Measurements from ENCODE around the gene NPHS2. TPM values are rescaled to one million over a fixed set of nuclear protein-coding genes. Genes with fewer than 3 reads are reported as not detected.

NPHS2 gene
- polyA plus RNA-seq, 4 donors = 0.03 to 0.54 (median 0.14) TPM

DNA sequence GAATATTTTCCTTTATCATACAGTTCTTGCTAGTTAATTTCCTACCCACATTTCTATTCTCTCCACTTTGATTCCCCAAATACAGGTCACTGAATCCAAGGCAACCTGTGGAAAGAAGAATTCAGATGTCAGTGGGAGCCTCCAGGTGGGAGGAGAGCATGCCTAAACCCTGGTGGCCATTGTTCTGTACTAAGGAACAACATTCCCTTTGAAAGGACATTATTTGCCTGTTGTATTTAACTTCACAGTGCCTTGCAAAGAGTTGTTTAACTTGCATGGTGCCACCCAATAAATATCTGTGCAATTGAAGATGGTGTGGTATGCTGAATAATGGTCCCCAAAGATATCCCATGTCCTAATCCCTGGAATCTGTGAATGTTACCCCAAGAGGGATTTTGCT lies 21.3 kb downstream of the NPHS2 start:
- no peak for FAIRE-seq
- Histone ChIP-seq H3K27me3 (ENCODE audit: control insufficient read depth in 3 of 3, insufficient read depth in 3 of 3, low read length in 3 of 3) (no peaks in the 10 kb centered on the region), H3K4me1 (ENCODE audit: control insufficient read depth in 3 of 3, insufficient read depth in 2 of 3, low read depth in 1 of 3, low read length in 2 of 3) (no peaks in the 10 kb centered on the region), H3K36me3 (ENCODE audit: control insufficient read depth in 3 of 3, insufficient read depth in 2 of 3, low read depth in 1 of 3, low read length in 3 of 3) (no peaks in the 10 kb centered on the region), H3K4me3 (ENCODE audit: low read depth in 1 of 3, low read length in 3 of 3) (no peak overlapping the region), H3K9me3 (ENCODE audit: control insufficient read depth in 2 of 2, insufficient read depth in 1 of 2, low read depth in 1 of 2, low read length in 1 of 2) (no peaks in the 10 kb centered on the region), H3K27ac (ENCODE audit: low read depth in 1 of 3, low read length in 2 of 3) (no peak overlapping the region)
- DNase-seq = no peak

DNA sequence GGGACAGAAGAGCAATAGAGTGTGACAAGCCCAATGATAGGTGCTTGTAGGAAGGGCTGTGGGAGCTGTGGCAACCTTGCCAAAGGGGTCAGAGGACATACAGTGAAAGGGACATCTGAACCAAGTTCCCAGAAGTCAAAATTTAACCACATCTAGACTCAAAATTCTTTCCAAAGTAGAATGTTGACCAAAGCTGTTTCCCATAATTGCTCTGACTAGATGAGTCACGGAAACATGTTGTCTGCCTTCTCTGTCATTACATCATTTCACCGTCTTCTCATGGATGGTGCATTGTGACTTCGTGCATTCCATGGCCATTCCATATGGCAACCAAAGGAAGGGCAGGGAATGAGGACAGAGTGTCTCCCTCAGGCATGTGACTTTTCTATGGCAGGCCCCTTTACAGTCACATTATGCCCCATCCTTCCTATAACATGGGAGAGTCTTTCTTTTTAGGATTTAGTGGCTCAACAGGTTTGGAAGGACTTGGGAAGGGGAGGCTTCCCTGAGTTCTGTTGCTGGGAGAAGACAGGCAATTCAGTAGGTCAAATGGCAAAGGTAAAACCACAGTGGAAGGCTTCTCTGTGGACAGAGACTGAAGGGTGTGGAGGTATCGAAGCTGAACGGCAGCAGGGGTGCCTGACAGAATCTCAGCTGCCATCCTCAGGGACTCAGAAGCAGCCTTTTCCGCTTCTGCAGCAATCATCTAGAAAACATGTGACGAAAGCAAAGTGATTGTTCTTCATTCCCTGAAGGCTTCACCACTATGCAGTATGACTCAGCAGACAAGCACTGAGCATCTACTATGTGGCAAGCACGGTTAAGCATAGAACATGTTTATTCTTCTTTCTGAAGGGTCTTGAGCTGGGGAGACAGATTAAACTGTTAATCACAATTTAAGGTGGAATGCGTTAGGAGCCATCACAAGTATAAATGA lies 24.7 kb downstream of the NPHS2 start:
- 61 to 65% (median 63%) methylated on average over 9 of the region's 9 CpGs for WGBS, 3 donors
- no peak for FAIRE-seq
- H3K27me3 ChIP-seq (ENCODE audit: control insufficient read depth in 3 of 3, insufficient read depth in 3 of 3, low read length in 3 of 3) = no peaks in the 10 kb centered on the region

DNA sequence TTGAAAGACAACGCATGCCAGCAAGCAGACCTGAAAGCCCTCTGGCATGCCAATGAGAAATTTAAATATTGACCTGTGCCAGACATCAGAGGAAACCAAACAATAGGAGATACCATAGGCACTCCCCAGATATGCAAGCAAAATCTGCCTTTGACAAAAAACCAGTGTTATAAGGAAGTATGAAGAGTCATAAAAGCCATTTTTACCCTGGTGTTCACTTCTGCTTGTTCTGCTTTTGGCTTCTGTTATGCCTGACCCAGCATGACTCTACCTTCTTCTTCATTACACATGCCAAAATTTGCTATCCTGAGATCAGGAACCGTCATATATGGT lies 26.4 kb downstream of the NPHS2 start:
- WGBS, 3 donors = 49 to 74% (median 61%) methylated on average over 2 of the region's 2 CpGs
- H3K4me3 ChIP-seq (ENCODE audit: low read depth in 1 of 3, low read length in 3 of 3) = no peak overlapping the region
- DNase-seq (no peak), FAIRE-seq (no peak)
- H3K4me1 ChIP-seq (ENCODE audit: control insufficient read depth in 3 of 3, insufficient read depth in 2 of 3, low read depth in 1 of 3, low read length in 2 of 3) = no peaks in the 10 kb centered on the region
- no peak overlapping the region for H3K27ac ChIP-seq (ENCODE audit: low read depth in 1 of 3, low read length in 2 of 3)
- no peaks in the 10 kb centered on the region for H3K9me3 ChIP-seq (ENCODE audit: control insufficient read depth in 2 of 2, insufficient read depth in 1 of 2, low read depth in 1 of 2, low read length in 1 of 2)
- H3K27me3 ChIP-seq (ENCODE audit: control insufficient read depth in 3 of 3, insufficient read depth in 3 of 3, low read length in 3 of 3) = no peaks in the 10 kb centered on the region
- no peaks in the 10 kb centered on the region for H3K36me3 ChIP-seq (ENCODE audit: control insufficient read depth in 3 of 3, insufficient read depth in 2 of 3, low read depth in 1 of 3, low read length in 3 of 3)

More for the DNA sequence above, 24.7 kb downstream of the NPHS2 start:
- DNase-seq = no peak
- H3K4me1 ChIP-seq (ENCODE audit: control insufficient read depth in 3 of 3, insufficient read depth in 2 of 3, low read depth in 1 of 3, low read length in 2 of 3) = no peaks in the 10 kb centered on the region
- H3K9me3 ChIP-seq (ENCODE audit: control insufficient read depth in 2 of 2, insufficient read depth in 1 of 2, low read depth in 1 of 2, low read length in 1 of 2) = no peaks in the 10 kb centered on the region
- no peak overlapping the region for H3K27ac ChIP-seq (ENCODE audit: low read depth in 1 of 3, low read length in 2 of 3)
- no peaks in the 10 kb centered on the region for H3K36me3 ChIP-seq (ENCODE audit: control insufficient read depth in 3 of 3, insufficient read depth in 2 of 3, low read depth in 1 of 3, low read length in 3 of 3)
- no peak overlapping the region for H3K4me3 ChIP-seq (ENCODE audit: low read depth in 1 of 3, low read length in 3 of 3)

DNA sequence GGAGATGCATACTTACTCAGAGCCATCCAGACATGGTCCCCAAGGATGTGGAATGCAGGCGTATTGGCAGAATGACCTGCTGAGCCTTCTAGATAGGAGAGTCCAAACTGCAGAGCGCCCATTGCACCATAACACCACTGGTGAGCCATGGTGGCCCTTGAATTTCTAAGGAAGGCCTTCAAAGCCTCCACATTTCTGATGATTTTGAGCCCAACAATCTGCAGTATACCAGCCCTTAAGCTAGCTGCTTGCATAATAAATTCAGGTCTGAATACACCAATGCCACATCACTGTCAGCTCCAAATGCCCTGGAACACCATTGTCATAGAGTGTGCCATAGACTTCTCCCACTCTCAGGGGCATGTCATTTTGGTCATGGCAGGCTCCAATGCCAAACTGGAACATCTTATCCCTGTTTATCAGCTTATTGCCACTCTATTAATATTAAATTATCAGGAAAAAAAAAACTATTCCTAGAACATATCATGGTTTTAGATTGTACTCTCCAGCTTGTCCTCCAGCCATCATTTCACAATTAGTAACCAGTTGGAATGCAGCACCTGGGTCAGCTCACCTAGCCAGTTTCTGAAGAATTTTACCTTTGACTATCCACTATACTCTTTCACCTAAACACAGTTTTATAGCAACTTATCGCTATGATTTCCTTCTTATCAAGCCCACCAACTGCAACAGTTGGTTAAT lies 26.9 kb downstream of the NPHS2 start:
- no peak overlapping the region for H3K27ac ChIP-seq (ENCODE audit: low read depth in 1 of 3, low read length in 2 of 3)
- H3K9me3 ChIP-seq (ENCODE audit: control insufficient read depth in 2 of 2, insufficient read depth in 1 of 2, low read depth in 1 of 2, low read length in 1 of 2) = no peaks in the 10 kb centered on the region
- 48 to 59% (median 50%) methylated on average over 3 of the region's 3 CpGs for WGBS, 3 donors
- no peaks in the 10 kb centered on the region for H3K4me1 ChIP-seq (ENCODE audit: control insufficient read depth in 3 of 3, insufficient read depth in 2 of 3, low read depth in 1 of 3, low read length in 2 of 3)
- H3K36me3 ChIP-seq (ENCODE audit: control insufficient read depth in 3 of 3, insufficient read depth in 2 of 3, low read depth in 1 of 3, low read length in 3 of 3) = no peaks in the 10 kb centered on the region
- DNase-seq (no peak), FAIRE-seq (no peak)
- no peaks in the 10 kb centered on the region for H3K27me3 ChIP-seq (ENCODE audit: control insufficient read depth in 3 of 3, insufficient read depth in 3 of 3, low read length in 3 of 3)
- H3K4me3 ChIP-seq (ENCODE audit: low read depth in 1 of 3, low read length in 3 of 3) = no peak overlapping the region

- no peak overlapping the region for H3K27ac ChIP-seq (ENCODE audit: low read depth in 1 of 3, low read length in 2 of 3)
- no peak overlapping the region for H3K4me3 ChIP-seq (ENCODE audit: low read depth in 1 of 3, low read length in 3 of 3)
- no peaks in the 10 kb centered on the region for H3K4me1 ChIP-seq (ENCODE audit: control insufficient read depth in 3 of 3, insufficient read depth in 2 of 3, low read depth in 1 of 3, low read length in 2 of 3)
- no peaks in the 10 kb centered on the region for H3K9me3 ChIP-seq (ENCODE audit: control insufficient read depth in 2 of 2, insufficient read depth in 1 of 2, low read depth in 1 of 2, low read length in 1 of 2)
- DNase-seq (no peak), FAIRE-seq (no peak)
- WGBS, 3 donors = 73 to 93% (median 77%) methylated on average over 2 of the region's 2 CpGs
- H3K27me3 ChIP-seq (ENCODE audit: control insufficient read depth in 3 of 3, insufficient read depth in 3 of 3, low read length in 3 of 3) = no peaks in the 10 kb centered on the region
- no peaks in the 10 kb centered on the region for H3K36me3 ChIP-seq (ENCODE audit: control insufficient read depth in 3 of 3, insufficient read depth in 2 of 3, low read depth in 1 of 3, low read length in 3 of 3)
Observed at GRCh38 chr1:179547021-179547535, 28.7 kb downstream of the NPHS2 start.

DNA sequence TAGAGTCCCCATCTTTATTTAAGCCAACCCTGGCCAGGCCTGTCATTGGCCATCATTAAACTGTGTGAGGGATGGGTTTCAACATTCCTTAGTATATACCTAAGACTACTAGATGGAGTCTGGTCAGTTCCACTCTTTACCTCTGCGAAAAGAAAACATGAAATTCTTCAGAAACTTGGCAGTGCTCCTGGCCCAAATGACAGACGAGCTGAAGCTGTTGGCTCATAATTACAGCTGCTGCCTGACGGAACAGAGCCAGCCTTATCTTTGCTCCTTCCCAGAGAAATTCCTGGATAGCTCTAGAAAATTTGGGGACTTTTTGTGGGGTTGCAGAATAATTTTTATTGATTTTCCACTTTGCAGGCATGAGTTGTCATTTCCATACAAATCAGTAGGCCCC lies 30.4 kb downstream of the NPHS2 start:
- Histone ChIP-seq H3K36me3 (ENCODE audit: control insufficient read depth in 3 of 3, insufficient read depth in 2 of 3, low read depth in 1 of 3, low read length in 3 of 3) (no peaks in the 10 kb centered on the region), H3K4me1 (ENCODE audit: control insufficient read depth in 3 of 3, insufficient read depth in 2 of 3, low read depth in 1 of 3, low read length in 2 of 3) (no peaks in the 10 kb centered on the region), H3K27me3 (ENCODE audit: control insufficient read depth in 3 of 3, insufficient read depth in 3 of 3, low read length in 3 of 3) (peaks cover 0 to 3% (median 0%) of the 10 kb centered on the region in 3 donors), H3K4me3 (ENCODE audit: low read depth in 1 of 3, low read length in 3 of 3) (no peak overlapping the region), H3K27ac (ENCODE audit: low read depth in 1 of 3, low read length in 2 of 3) (no peak overlapping the region), H3K9me3 (ENCODE audit: control insufficient read depth in 2 of 2, insufficient read depth in 1 of 2, low read depth in 1 of 2, low read length in 1 of 2) (peaks cover 0 to 3% of the 10 kb centered on the region in 2 donors)
- FAIRE-seq (no peak), DNase-seq (no peak)
- WGBS, 3 donors = 52 to 78% (median 64%) methylated on average over 3 of the region's 3 CpGs

- Histone ChIP-seq H3K4me1 (ENCODE audit: control insufficient read depth in 3 of 3, insufficient read depth in 2 of 3, low read depth in 1 of 3, low read length in 2 of 3) (no peaks in the 10 kb centered on the region), H3K27me3 (ENCODE audit: control insufficient read depth in 3 of 3, insufficient read depth in 3 of 3, low read length in 3 of 3) (peaks cover 0 to 3% (median 0%) of the 10 kb centered on the region in 3 donors), H3K4me3 (ENCODE audit: low read depth in 1 of 3, low read length in 3 of 3) (no peak overlapping the region), H3K9me3 (ENCODE audit: control insufficient read depth in 2 of 2, insufficient read depth in 1 of 2, low read depth in 1 of 2, low read length in 1 of 2) (peaks cover 0 to 3% of the 10 kb centered on the region in 2 donors), H3K36me3 (ENCODE audit: control insufficient read depth in 3 of 3, insufficient read depth in 2 of 3, low read depth in 1 of 3, low read length in 3 of 3) (no peaks in the 10 kb centered on the region), H3K27ac (ENCODE audit: low read depth in 1 of 3, low read length in 2 of 3) (no peak overlapping the region)
- DNase-seq (no peak), FAIRE-seq (peak; percentile 23)
- 68 to 77% (median 70%) methylated on average over 2 of the region's 2 CpGs for WGBS, 3 donors
Observed at GRCh38 chr1:179541774-179542173, 34.0 kb downstream of the NPHS2 start.

DNA sequence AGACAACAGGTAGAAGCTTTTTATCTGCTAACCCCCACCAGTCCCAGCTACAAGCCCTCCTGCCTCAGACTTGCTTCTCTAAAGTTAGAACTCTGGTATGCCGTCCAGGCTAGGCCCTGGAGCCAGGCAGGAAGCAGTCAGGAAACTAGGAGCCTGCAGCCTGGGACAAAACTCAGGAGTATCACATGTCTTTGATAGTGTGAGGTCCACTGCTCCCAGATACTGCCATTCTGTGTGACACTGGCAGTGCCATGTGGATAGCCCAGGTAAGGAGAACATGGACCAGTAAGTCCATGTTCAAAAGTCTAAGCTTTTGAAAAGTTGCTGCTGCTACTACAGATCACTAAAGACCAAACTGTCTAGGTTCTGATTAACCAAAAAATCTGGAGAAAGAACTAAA lies 45.4 kb downstream of the NPHS2 start:
- H3K27ac ChIP-seq (ENCODE audit: low read depth in 1 of 3, low read length in 2 of 3) = no peak overlapping the region
- H3K4me3 ChIP-seq (ENCODE audit: low read depth in 1 of 3, low read length in 3 of 3) = no peak overlapping the region
- WGBS, 3 donors = 69 to 96% (median 71%) methylated on average over 1 of the region's 1 CpG
- H3K9me3 ChIP-seq (ENCODE audit: control insufficient read depth in 2 of 2, insufficient read depth in 1 of 2, low read depth in 1 of 2, low read length in 1 of 2) = no peaks in the 10 kb centered on the region
- H3K27me3 ChIP-seq (ENCODE audit: control insufficient read depth in 3 of 3, insufficient read depth in 3 of 3, low read length in 3 of 3) = no peaks in the 10 kb centered on the region
- FAIRE-seq (no peak), DNase-seq (no peak)
- no peaks in the 10 kb centered on the region for H3K4me1 ChIP-seq (ENCODE audit: control insufficient read depth in 3 of 3, insufficient read depth in 2 of 3, low read depth in 1 of 3, low read length in 2 of 3)
- no peaks in the 10 kb centered on the region for H3K36me3 ChIP-seq (ENCODE audit: control insufficient read depth in 3 of 3, insufficient read depth in 2 of 3, low read depth in 1 of 3, low read length in 3 of 3)
